Lung (tissue), 12 donors: ENCODE data around the gene NPHS1. TPM values are rescaled to one million over a fixed set of nuclear protein-coding genes. Genes with fewer than 3 reads are reported as not detected.

Experiments used
- ATAC-seq: fragments of 200-7000 bp; cut with Tn5 transposase; one replicate; pipeline ENCODE4 v1.9.1; 2020; ENCODE audit warnings: moderate number of reproducible peaks; ENCODE audit not compliant: insufficient read depth, low FRiP score
- DNase-seq, 3 donors: peaks; one replicate each; pipeline ENCODE4 v3.0.0-alpha.2; 2013 to 2017
- H3K27ac ChIP-seq, 2 donors: one replicate each; pipeline ENCODE4 v1.5.1; 2013; ENCODE audit warnings: mild to moderate bottlenecking in 2 of 2, moderate library complexity in 2 of 2, control low read depth in 1 of 2, inconsistent platforms in 1 of 2, low read depth in 1 of 2, low read length in 1 of 2
- H3K27me3 ChIP-seq, 3 donors: one replicate each; pipeline ENCODE4 v1.5.1; 2013; ENCODE audit warnings: low read length in 2 of 3; ENCODE audit not compliant: control insufficient read depth in 3 of 3, insufficient read depth in 3 of 3
- H3K36me3 ChIP-seq, 4 donors: one replicate each; pipeline ENCODE4 v1.5.1; 2013; ENCODE audit warnings: low read length in 4 of 4, mild to moderate bottlenecking in 1 of 4, moderate library complexity in 1 of 4; ENCODE audit not compliant: control insufficient read depth in 4 of 4, insufficient read depth in 4 of 4
- H3K4me1 ChIP-seq, 5 donors: one replicate each; pipeline ENCODE4 v1.5.1; 2013; ENCODE audit warnings: low read length in 5 of 5, mild to moderate bottlenecking in 2 of 5, moderate library complexity in 1 of 5; ENCODE audit not compliant: control insufficient read depth in 5 of 5, insufficient read depth in 5 of 5
- H3K4me3 ChIP-seq: one replicate; pipeline ENCODE4 v1.5.1; 2013; ENCODE audit warnings: mild to moderate bottlenecking, control low read depth, moderate library complexity
- H3K9ac ChIP-seq, 2 donors: one replicate each; pipeline ENCODE4 v1.5.1; 2013; ENCODE audit warnings: low read length in 2 of 2, control low read depth in 1 of 2; ENCODE audit not compliant: insufficient read depth in 1 of 2
- H3K9me3 ChIP-seq, 4 donors: one replicate each; pipeline ENCODE4 v1.5.1; 2013; ENCODE audit warnings: low read length in 3 of 4, mild to moderate bottlenecking in 1 of 4, moderate library complexity in 1 of 4; ENCODE audit not compliant: control insufficient read depth in 4 of 4, insufficient read depth in 3 of 4
- WGBS, 2 donors: extraction: QIAGEN DNeasy Blood & Tissue Kit; methylation state at CpG; one replicate each; pipeline ENCODE4 v1.1.7; 2013; 5-methylcytosine and 5-hydroxymethylcytosine counted together
- polyA plus RNA-seq, 2 donors: library from polyadenylated mRNA; stranded (reverse); fragments of 200-250 nt; gene quantifications; one replicate each; pipeline ENCODE4 v1.2.1, GENCODE V29; 2013
- total RNA-seq, 2 donors: library from RNA; depleted of rRNA in 1 of 2; stranded (reverse); fragments of >200 nt in 1 of 2; gene quantifications; one replicate each; pipeline ENCODE4 v1.2.1, GENCODE V29; 2014 to 2021
- TF ChIP-seq, protein P1 (sequence below): IDR thresholded peaks from 2 replicates; pipeline ENCODE4 v1.5.1; 2012; ENCODE audit warnings: mild to moderate bottlenecking; ENCODE audit errors: control extremely low read depth, extremely low read depth
- donor health status: control.
- donor health status: control.
- donor health status: Bipolar disorder and iron deficiency.
- donor health status: healthy.
- donor health status: DM: yes; HTN: yes; CAD: no.

The NPHS1 gene
- total and polyA plus RNA-seq, 4 donors: 0.02 to 0.23 TPM; not detected in 2

DNA sequence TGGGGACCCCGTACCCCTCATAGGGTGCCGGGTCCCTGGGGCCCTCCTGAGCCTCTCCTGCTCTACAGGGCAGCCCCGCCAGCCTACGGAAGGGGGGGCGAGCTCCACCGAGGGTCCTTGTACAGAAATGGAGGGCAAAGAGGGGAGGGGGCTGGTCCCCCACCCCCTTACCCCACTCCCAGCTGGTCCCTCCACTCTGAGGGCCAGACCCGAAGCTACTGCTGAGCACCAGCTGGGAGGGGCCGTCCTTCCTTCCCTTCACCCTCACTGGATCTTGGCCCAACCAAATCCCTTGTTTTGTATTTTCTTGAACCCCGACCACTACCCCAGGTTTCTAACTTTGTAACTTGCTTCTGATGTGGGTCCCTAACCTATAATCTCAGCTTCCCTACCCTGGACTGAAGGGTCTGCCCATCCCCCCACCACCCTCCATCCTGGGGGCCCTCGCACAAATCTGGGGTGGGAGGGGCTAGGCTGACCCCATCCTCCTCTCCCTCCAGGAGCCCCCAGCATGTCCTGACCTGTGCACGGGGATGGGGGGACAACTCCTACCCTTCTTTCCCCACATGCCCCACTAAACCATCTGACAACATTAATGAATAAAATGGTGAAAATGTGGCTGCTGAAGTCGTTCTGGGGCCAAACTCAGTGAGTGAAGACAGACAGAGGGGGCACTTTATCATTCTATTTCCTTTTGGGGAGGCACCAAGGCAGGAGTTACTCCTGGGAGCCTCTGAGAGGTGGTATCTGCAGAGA, 63.9 kb downstream of the NPHS1 start:
- Histone ChIP-seq H3K36me3 (peaks cover 0 to 12% (median 5%) of the 10 kb centered on the region in 4 donors), H3K4me3 (no peak overlapping the region), H3K9me3 (no peaks in the 10 kb centered on the region), H3K9ac (no peak overlapping the region), H3K27ac (no peak overlapping the region), H3K27me3 (no peaks in the 10 kb centered on the region), H3K4me1 (no peaks in the 10 kb centered on the region)
- no peak for ATAC-seq
- WGBS, 2 donors: 84 to 90% methylated on average over 12 of the region's 12 CpGs
- DNase-seq: no peak
- TF ChIP-seq, protein P1, sequence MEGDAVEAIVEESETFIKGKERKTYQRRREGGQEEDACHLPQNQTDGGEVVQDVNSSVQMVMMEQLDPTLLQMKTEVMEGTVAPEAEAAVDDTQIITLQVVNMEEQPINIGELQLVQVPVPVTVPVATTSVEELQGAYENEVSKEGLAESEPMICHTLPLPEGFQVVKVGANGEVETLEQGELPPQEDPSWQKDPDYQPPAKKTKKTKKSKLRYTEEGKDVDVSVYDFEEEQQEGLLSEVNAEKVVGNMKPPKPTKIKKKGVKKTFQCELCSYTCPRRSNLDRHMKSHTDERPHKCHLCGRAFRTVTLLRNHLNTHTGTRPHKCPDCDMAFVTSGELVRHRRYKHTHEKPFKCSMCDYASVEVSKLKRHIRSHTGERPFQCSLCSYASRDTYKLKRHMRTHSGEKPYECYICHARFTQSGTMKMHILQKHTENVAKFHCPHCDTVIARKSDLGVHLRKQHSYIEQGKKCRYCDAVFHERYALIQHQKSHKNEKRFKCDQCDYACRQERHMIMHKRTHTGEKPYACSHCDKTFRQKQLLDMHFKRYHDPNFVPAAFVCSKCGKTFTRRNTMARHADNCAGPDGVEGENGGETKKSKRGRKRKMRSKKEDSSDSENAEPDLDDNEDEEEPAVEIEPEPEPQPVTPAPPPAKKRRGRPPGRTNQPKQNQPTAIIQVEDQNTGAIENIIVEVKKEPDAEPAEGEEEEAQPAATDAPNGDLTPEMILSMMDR: no peak

DNA sequence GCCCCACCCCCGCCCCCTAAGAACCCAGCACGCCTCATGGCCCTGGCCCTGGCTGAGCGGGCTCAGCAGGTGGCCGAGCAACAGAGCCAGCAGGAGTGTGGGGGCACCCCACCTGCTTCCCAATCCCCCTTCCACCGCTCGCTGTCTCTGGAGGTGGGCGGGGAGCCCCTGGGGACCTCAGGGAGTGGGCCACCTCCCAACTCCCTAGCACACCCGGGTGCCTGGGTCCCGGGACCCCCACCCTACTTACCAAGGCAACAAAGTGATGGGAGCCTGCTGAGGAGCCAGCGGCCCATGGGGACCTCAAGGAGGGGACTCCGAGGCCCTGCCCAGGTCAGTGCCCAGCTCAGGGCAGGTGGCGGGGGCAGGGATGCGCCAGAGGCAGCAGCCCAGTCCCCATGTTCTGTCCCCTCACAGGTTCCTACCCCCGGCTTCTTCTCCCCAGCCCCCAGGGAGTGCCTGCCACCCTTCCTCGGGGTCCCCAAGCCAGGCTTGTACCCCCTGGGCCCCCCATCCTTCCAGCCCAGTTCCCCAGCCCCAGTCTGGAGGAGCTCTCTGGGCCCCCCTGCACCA, 65.0 kb downstream of the NPHS1 start:
- H3K9ac ChIP-seq: no peak overlapping the region
- no peaks in the 10 kb centered on the region for H3K27me3 ChIP-seq
- 93 to 95% methylated on average over 13 to 15 of the region's 15 CpGs for WGBS, 2 donors
- peaks cover 0 to 21% (median 12%) of the 10 kb centered on the region in 4 donors for H3K36me3 ChIP-seq
- DNase-seq: no peak
- ATAC-seq: no peak
- no peak overlapping the region for H3K27ac ChIP-seq
- no peak overlapping the region for H3K4me3 ChIP-seq
- H3K9me3 ChIP-seq: no peaks in the 10 kb centered on the region
- no peaks in the 10 kb centered on the region for H3K4me1 ChIP-seq
- TF ChIP-seq, protein P1: no peak

GRCh38 chr19:35786299-35787160, 65.8 kb downstream of the NPHS1 start:
- no peak for ATAC-seq
- no peaks in the 10 kb centered on the region for H3K4me1 ChIP-seq
- no peak overlapping the region for H3K27ac ChIP-seq
- no peak overlapping the region for H3K9ac ChIP-seq
- WGBS, 2 donors: 95 to 97% methylated on average over 29 to 31 of the region's 31 CpGs
- H3K4me3 ChIP-seq: no peak overlapping the region
- H3K9me3 ChIP-seq: no peaks in the 10 kb centered on the region
- TF ChIP-seq, protein P1: no peak
- DNase-seq: no peak
- no peaks in the 10 kb centered on the region for H3K27me3 ChIP-seq
- peaks cover 0 to 27% (median 17%) of the 10 kb centered on the region in 4 donors for H3K36me3 ChIP-seq
